Kidney glomerular epithelial cell (primary cell): Measurements from ENCODE around the gene PSMB3.

ENCODE experiments used
- DNase-seq: peaks from one replicate; lab custom pipeline; 2025; lab: John Stamatoyannopoulos, UW

The PSMB3 gene

DNA sequence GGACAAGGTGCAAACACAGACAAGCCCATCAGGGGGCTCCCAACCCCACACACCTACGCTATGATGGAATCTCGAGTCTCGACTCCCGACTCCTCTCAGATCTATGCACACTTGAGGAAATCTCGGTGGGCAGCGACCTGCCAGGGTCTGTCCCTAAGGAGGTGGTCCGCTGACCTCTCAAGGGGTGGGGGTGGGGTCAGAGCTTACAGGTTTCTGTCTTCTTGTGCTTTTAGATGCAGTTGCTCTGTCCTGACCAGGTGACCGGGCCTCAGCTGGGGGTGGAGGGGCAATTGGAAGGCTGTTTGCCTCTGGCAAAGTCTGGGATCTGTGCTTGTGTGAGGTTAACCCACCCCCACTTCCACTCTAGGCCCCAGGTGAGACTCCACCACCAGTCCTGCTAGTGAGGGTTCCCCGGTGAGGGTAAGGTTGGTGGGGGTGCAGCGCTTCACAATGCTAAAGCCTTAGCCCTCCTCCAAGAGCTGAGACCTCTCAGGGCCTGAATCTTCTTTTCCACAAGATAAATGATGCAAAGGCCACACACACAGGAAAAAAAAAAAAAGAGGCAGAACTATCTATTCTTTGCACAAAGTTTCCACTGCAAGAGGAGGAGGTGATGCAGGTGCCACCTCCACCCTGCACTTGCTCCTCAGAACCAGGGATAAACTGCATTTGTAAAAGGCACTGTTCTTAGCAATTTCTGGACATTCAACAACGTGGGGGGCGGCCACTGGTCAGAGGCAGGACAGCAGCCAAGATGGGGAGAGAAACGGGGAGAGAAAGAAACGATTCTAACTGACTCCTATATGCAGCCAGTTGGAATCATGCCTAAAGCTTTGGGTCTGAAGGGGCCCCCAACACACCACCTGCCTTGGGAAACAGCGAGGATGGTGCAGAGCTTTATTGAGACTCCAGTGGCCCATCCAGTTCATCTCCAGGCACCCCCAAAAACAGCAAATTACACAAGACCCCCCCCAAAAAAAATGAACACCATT lies 18.3 kb upstream of the PSMB3 start:
- DNase-seq, result no peak

DNA sequence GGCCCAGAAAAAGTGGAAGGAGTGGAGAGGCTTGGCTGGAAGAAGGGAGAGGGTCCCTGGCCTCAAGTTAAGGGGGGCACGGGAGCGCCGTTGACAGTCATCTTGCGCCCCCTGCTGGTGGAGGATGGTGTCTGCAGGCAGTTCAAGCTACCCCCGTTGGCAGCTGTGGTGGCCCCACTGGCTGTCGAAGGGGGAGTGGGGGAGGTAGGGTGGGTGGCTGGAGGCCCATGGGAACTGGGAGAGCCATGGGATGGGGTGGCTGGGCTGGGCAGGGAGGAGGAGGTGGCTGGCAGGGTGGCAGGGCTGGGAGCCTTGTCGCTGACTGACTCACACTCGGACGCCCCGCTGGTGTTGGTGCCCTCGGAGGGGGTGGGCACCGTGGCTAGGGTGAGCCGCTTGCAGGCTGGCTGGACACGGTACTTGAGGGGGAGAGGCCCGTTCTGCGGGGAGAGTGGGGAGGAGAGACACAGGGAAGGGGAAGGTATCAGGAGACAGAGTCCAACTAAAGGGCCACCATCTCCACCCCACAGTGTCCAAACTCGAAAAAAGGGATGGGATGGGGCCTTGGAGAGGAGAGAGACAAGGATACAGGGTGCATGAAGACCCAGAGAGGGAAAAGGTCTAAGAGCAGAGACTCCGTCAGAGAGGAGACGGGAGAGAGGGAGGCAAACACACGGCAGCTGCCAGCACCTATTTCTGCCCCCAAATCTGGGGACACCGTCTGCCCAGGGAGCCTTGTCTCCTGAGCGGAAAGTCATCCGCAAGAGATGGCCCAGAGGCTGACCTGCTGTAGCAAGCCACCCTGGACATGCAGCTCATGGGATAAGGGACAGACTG lies 17.2 kb upstream of the PSMB3 start:
- DNase-seq, result peak; percentile 4

DNA sequence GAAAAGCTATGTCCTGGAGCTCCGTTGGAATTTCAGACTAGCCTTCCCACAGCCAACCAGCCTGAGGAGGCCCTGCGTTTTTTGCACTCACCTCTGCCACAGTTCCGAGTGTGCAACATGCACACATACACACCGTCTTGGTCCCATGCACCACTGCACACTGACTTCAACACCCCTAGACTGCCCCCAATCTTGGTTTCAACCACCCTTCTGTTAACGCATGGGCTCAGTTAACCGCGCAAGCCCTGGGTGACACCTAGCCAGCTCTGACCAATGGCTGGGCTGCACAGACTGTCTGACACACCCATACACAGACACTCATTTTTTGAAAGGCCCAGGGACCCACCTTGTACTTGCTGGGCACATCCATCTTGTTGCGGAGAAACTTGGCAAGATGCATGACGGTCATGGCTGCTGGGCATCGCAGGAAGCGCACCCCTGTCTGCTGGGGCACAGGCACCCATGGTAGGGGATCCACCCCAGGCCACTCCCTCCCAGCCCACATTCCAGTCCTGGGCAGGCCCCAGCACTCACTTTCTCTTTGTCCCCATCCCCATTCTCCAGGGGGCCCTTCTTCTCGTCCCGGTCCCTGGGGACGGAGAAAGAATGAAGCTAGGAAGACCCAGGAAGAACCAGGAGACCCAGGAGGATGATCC lies 14.4 kb upstream of the PSMB3 start:
- DNase-seq, result no peak

DNA sequence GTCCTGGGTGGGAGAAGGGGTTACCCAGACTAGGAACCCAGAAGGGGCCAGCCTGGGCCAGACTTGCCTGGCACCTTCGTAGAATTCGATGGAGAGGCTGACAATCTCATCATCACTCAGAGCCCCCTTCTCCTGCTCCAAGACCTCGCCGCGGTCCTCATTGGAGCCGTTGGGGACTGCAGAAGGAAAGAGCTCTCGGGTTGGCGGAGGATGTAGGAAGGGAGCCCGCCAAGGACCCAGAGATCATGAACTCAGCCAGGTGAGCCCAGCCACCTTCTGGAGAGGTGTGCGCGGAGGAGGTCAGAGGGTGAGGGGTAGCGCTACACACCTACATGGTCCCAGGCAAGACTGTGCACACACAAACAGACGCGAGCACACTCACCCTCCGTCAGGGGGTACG lies 13.9 kb upstream of the PSMB3 start:
- DNase-seq, result no peak

DNA sequence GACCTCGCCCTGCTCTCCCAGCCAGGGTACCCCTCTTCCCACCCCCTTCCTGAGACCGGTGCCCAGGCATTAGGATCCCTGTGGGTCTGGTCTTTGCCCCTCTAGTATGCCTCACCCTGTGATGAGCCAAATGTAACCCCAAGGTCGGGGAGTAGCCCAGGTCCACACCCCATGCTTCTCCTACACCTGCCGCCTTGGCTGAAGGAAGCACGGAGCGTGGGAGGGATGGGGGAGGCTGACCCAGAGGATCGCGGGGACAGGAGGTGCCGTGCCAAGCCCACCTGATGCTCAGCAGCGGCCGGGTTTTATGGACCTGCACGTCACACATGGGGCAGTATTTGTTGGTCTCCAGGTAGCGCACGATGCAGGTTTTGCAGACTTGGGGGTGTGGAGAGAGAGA lies 13.2 kb upstream of the PSMB3 start:
- no peak for DNase-seq

DNA sequence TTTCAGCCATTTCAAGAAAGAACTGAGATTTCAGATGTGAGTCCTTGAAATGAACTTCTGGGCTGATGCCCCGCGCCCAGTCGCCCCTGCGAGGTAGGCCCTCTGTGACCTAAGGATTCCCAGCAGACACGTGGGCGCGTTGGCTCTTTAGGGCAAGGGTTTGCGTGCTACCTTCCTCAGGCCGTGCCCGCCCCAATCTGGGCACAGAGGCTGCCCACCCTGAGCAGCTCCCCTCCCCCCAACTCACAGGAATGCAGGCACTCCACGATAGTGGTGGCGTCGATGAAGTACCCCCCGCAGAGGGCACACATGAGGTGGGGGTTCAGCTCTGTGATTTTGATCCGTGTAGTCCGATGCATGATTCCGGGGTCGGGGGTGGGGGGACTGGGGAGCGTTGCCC lies 12.5 kb upstream of the PSMB3 start:
- DNase-seq, result no peak

DNA sequence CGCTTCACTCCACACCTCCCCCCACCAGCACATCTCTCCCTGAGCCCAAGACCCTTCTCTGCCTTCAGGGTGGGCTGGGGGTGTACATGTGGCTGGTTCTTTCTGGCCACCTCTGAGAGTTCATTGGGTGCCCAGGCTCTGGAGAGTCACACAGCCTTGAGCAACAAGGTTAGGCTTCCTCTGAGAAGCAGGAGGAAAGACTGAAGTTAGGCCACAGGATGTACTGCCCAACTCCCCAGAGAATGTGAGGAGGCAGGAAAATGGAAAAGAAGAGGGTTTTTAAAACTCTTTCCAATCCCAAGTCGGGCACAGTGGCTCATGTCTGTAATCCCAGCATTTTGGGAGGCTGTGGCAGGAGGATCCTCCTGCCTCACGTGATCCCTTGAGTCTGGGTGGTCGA lies 11.7 kb upstream of the PSMB3 start:
- no peak for DNase-seq

DNA sequence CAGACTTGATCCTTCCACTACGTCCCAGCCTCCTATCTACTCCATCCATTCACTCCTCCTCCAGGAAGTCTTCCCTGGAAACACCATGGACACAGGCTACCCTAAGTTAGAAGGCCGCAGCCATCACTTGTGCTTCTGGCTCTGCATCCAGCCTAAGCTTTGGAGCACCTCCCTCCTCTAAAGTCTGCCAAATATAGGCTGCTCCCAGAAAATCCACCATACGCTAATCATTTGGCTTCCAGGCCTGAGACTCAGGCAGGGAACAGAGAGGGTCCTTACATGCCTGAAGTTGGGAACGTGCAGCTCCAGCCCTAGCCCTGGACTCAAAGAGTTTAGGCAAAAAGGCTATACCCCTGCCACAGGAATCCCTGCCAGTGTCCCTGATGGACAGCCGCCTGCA lies 11.1 kb upstream of the PSMB3 start:
- DNase-seq, result no peak

DNA sequence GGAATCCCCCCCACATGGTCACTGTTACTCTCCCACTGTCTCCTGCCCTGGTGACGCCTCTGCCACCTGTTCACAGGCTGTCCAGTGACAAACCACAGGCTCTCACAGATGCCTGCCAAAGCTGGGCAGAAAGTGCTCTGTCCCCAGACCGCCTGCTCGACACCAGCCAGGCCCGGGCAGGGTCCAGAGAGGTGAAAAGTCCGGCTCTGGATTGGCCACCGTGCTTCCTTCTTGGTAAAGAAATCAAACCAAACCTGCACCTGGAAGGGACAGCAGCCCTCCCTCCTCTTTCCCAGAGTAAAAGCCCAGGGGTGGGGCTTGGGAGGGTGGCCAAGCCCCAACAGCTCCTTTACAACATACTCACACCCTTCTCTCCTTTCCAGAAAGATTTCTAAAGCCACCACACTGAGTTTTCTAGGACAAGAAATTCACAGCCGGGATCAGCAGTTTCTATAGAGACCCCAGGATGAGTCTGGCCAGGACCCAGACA lies 10.6 kb upstream of the PSMB3 start:
- DNase-seq, result no peak

DNA sequence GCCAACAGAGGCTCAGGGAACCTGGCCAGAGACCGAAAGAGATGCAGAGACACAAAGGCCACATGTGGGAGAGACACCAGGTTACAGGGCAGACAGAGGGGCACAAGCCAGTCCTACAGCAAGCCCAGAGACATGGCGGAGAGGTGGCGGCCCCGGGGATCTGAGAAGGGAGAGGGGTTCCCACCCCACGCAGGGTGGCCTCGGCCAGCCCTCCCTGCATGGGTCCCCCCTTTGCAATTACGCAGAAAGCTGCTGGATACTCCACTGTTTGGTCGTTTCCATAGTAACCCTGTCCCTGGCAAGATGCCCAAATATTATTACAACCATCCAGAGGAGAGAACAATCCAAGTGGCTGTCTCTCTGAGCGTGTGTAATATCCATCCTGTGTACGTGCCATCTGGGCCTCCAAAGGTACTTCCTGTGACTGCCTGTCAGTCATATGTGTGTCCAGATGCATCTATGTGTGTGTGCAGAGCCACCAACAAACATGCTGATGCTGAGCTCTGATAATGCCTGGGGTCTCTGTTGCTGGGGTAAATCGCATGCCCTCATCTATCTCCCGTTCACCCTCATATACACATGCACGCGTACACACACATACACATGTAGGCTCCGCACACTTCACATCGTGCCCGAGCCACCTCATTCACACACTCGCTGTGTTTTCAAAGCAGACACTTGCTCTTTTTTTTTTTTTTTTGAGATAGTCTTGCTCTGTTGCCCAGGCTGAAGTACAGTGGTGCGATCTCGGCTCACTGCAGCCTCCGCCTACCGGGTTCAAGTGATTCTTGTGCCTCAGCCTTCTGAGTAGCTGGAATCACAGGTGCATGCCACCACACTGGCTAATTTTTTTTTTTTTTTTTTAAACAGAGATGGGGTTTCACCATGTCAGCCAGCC lies 9.9 kb upstream of the PSMB3 start:
- DNase-seq, result no peak

DNA sequence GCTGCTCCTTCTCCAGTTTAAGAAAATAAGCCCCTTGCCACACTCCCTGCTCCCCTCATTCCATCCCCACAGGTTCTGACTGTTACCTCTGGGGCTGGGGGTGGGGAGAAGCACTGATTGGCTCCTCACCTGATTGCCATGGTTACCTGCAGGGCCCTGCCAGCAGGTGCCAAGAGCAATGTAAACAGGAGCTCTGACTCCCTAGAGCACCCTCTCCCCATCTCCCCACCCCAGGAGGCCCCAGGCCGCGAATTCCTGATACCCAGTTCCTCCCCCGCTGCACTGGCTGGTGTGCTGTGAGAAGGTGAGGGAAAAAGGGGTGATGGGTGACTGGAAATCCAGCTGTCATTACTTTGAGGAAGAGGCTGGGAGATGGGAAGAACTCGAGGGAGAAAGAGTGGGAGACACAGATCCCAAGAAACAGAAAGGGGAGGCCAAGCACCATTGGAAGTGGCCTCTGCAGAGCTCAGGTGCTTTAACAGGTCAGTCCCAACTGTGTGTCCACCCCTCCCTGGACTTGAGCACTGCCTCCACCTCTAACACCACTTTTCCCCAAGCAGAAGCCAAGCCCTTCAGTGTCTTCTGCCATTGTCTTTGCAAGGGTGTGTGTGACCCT lies 8.9 kb upstream of the PSMB3 start:
- DNase-seq, result no peak

DNA sequence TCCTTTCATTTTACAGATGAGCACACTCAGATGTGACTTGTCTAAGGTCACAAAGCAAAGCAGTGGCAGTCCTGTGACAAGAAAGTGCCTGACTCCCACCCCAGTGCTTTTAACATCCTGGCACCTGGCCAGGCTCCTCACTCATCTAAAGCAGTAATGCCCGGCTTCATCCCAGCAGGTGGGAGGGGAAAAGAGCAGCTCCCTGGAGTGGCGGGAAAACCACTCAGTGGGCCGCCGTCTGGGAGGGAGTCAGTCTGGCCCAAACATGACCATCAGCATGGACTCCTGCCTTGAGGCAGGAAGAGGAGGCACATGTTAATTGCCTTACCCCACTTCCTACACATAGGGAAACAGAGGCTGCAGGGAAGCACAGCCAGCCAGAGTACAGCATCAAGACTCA lies 7.0 kb upstream of the PSMB3 start:
- DNase-seq, result no peak

DNA sequence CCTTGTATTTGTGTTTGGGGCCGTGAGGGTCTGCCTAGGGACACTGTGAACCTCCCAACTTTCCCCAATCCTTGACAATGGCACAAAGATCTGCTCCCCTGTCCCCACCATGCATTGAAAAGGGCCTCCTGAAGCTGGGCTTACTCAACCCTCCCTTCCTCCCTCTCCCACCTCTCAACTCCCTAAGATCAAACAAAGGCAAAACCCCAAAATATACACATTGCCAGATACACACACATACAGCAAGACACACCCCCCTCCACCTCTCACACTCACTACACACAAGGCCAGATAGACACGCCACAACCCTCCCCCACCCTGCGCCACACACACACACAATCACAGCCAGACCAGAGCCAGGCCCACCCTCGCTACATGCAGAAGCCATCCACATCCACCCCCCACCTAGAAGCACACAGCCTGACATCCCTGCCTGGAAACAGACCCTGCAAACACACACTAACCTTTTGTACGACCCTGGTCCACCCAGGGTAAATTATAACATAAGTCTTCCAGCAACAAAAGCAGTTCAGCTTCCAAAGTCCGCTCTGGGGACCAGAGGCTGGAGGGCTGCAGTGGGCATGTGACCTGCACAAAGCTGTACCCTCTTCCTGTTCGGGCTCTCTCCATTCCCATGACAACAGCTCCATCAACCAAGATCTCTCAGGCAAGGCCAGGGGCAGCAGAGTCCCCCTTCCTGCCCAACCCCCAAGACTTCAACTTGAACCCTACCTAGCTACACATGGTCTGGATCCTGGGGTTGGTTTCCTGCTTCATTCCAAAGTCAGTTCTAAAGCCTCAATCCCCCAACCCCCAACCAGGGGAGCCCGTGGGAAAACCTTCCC lies 6.3 kb upstream of the PSMB3 start:
- no peak for DNase-seq

DNA sequence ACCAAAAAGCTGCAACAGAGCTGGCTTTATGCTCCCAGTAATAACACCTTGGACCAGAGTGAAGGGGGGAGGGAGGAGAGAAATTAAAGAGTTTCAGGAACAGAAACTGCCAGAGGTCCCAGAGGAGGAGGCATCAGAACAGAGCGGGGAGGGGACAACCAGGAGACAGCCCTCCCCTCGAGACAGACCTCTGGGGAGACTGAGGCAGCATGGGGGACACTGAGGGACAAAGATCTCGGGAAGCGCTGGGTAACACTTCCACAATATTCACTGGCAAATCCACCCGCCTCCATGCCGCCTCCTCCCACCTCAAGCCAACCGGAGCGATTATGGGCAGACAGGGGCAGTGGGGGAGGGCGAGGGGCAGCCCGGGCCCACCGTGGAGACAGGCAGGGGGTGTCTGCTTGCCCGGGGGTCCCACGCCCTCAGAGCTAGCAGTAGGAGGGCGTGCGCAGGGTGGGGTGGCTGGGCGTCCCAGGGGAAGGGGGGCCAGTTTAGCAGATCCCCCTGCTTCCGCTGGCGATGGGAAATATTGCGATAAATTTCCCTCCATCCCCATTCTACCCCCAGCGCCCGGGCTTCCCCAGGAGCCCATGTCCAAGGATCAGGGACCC lies 5.6 kb upstream of the PSMB3 start:
- DNase-seq, result no peak

DNA sequence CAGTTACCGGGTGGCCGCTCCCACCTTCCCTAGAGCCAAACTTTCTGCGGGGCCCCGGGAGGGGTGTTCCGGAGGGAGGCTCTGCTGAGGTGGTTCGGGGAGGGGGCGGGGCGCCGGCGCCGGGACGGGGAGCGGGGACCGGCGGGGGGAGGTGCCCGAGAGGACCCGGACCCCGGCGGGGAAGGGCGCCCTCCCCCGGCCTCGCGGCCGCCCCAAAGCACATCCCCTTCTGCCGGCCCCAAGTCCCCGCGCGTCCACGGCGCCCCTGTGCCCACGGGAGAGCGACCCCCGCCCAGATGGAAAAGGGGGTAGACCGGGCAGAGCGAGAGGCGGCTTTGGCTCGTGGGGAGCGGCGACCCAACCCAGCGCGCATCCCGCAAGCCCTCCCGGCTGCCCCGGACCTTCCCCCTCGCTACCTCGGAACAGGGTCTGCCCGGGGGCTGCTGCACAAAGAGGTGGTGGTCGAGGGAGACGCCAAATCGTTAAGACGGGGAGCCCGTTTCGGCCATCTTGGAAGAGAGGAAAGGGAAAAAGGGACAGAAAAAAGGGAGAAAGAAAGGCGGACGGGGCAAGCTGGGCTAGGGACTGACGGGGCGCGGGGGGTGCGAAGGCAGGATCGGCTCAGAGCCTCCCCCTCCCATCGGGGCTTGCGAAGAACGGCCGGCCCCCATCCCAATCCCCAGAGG lies 4.9 kb upstream of the PSMB3 start:
- DNase-seq, result no peak

DNA sequence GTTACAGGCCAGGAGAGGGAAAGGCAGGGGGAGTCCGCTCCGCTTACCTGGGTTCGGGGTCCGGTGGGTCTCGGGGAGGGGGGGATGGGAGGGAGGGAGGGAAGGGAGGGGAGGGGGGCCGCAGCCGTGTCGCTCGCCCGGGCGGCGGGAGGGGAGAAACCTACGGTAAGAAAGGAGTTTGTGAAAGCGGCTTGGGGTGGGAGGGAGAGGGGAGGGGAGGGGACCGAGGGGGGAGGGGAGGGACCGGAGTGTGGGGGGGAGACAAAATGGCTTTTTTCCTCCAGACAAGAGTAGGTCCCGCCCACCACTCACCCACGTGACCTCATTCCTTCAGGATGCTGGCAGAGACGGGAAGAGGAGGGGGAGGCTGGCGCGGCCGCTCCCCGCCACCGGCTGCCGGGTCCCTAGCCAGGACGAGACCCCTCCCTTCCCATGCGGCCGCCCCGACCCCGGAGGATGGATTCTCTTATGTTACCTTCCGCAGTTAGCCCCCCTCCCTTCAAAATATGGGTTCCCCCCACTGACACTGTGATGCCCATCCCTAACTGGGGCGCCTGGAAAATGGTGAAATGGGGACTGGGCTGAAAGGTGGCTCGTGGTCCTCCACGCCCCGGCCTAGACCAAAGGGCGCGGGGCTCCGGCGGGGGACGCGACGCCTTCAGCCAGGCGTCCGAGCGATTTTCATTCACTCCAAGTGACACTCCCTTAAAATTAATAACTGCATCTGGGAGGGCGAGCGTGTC lies 4.2 kb upstream of the PSMB3 start, which contains the start of gene PCGF2:
TSS of gene PCGF2 (minus strand) at position 188 of the 743 bp plus-strand sequence. CDS start 7,934 bp downstream, outside the sequence.
- DNase-seq, result peak; percentile 69

DNA sequence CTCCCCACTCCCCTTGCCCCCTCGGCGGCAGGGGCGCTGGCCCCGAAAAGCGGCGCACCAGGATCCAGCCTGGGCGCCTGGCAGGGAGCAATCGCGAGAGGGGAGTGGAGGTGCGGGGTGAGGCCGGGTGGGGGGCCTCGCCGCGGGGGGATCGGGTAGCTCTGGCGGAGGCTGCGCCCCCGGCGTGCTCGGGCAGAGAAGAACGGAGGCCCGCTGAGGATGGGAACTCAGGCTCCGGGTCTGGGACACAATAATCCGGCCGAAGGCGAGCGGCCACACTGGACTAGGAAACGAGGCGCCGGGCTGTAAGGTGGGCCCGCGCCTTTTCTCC lies 3.7 kb upstream of the PSMB3 start:
- no peak for DNase-seq
